OCI-LY3 (cell line): ENCODE results near the gene RAB2B.

Experiments
- H2AFZ ChIP-seq: fragments of 200-600, 300-600 bp; shearing (Covaris generic); 2 replicates; pipeline ENCODE4 v1.6.0; 2014; ENCODE audit warnings: antibody characterized with exemption, low read depth, low read length
- H3K27ac ChIP-seq: fragments of 200-600, 300-600 bp; sonication (generic); 2 replicates; pipeline ENCODE4 v1.5.1; 2014; ENCODE audit warnings: mild to moderate bottlenecking, low read length, moderate library complexity, mixed read lengths
- H3K27me3 ChIP-seq: fragments of 200-600, 300-600 bp; sonication (generic); 2 replicates; pipeline ENCODE4 v1.6.1; 2014; ENCODE audit warnings: low read depth, low read length, mixed read lengths
- H3K36me3 ChIP-seq: fragments of 200-600, 300-600 bp; sonication (generic); replicated peaks from 2 replicates; pipeline ENCODE3; 2014; ENCODE audit warnings: low read depth, low read length, mixed read lengths
- H3K4me1 ChIP-seq: fragments of 300-600, 200-600 bp; sonication (generic); 2 replicates; pipeline ENCODE4 v1.6.1; 2014; ENCODE audit warnings: low read length, mixed read lengths
- H3K4me2 ChIP-seq: fragments of 200-600, 300-600 bp; sonication (generic); 2 replicates; pipeline ENCODE4 v1.6.1; 2014; ENCODE audit warnings: low read length, mixed read lengths
- H3K4me3 ChIP-seq: fragments of 300-600, 200-600 bp; sonication (generic); 2 replicates; pipeline ENCODE4 v1.5.1; 2014; ENCODE audit warnings: antibody characterized with exemption, mild to moderate bottlenecking, low read length, moderate library complexity
- H3K79me2 ChIP-seq: fragments of 300-600, 200-600 bp; shearing (Covaris generic); 2 replicates; pipeline ENCODE4 v1.6.1; 2014; ENCODE audit warnings: mild to moderate bottlenecking, low read length, mixed read lengths
- H3K9ac ChIP-seq: fragments of 300-600, 200-600 bp; shearing (Covaris generic); 2 replicates; pipeline ENCODE4 v1.6.0; 2014; ENCODE audit warnings: mild to moderate bottlenecking, low read length, moderate library complexity
- H3K9me3 ChIP-seq: fragments of 200-600, 300-600 bp; shearing (Covaris generic); 2 replicates; pipeline ENCODE4 v1.6.1; 2014; ENCODE audit warnings: low read length, mixed read lengths; ENCODE audit not compliant: insufficient read depth
- H4K20me1 ChIP-seq: fragments of 200-600, 300-600 bp; sonication (generic); 2 replicates; pipeline ENCODE4 v1.6.1; 2016; ENCODE audit warnings: low read length, mixed read lengths; ENCODE audit not compliant: insufficient read depth
- EZH2phosphoT487 ChIP-seq: fragments of 200-600 bp; shearing (Covaris generic); IDR thresholded peaks from 2 replicates; pipeline ENCODE4 v1.6.1; 2018; ENCODE audit warnings: antibody characterized with exemption, mixed run types, low read depth
- TF ChIP-seq, protein P1 (sequence below): fragments of 200-600, 300-600 bp; sonication (generic); IDR thresholded peaks from 2 replicates; pipeline ENCODE4 v1.5.1; 2014; ENCODE audit warnings: antibody characterized with exemption, low read length, low read depth

RAB2B gene

DNA sequence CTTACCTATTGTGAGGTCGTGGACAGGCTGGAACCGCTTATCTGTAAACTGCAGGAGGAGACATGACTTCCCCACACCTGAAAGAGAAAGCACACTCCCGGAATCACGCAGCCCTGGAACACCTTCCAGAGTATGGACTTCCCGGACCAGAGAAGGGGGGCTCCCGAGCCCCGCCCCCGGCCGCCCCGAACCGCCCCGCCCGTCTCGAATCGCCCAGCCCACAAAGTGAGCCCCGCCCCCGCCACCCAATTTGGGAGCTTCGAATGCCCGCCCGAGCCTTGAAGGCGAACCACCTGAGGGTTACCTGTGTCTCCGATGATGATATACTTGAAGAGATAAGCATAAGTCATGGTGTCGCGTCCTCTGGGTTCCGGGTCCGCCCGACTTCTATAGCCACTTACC is 235 bp downstream of the RAB2B start:
- Histone ChIP-seq H2AFZ (peak overlapping the region; percentile 76), H3K4me3 (peak overlapping the region; percentile 92), H3K9me3 (no peaks in the 10 kb centered on the region), H3K36me3 (no peaks in the 10 kb centered on the region), H3K27ac (peak overlapping the region; percentile 57), H3K4me2 (peak overlapping the region; percentile 71), H3K9ac (peak overlapping the region; percentile 73), H3K4me1 (peaks cover 12% of the 10 kb centered on the region), H4K20me1 (no peaks in the 10 kb centered on the region), H3K79me2 (peaks cover 27% of the 10 kb centered on the region), H3K27me3 (no peaks in the 10 kb centered on the region)
- TF ChIP-seq, protein P1, sequence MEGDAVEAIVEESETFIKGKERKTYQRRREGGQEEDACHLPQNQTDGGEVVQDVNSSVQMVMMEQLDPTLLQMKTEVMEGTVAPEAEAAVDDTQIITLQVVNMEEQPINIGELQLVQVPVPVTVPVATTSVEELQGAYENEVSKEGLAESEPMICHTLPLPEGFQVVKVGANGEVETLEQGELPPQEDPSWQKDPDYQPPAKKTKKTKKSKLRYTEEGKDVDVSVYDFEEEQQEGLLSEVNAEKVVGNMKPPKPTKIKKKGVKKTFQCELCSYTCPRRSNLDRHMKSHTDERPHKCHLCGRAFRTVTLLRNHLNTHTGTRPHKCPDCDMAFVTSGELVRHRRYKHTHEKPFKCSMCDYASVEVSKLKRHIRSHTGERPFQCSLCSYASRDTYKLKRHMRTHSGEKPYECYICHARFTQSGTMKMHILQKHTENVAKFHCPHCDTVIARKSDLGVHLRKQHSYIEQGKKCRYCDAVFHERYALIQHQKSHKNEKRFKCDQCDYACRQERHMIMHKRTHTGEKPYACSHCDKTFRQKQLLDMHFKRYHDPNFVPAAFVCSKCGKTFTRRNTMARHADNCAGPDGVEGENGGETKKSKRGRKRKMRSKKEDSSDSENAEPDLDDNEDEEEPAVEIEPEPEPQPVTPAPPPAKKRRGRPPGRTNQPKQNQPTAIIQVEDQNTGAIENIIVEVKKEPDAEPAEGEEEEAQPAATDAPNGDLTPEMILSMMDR, result no peak
- TF ChIP-seq EZH2phosphoT487, result no peak

GRCh38 chr14:21475767-21476522 is 814 bp downstream of the RAB2B start:
- Histone ChIP-seq H2AFZ (peak overlapping the region; percentile 76), H3K4me1 (peaks cover 12% of the 10 kb centered on the region), H4K20me1 (no peaks in the 10 kb centered on the region), H3K9ac (peak overlapping the region; percentile 73), H3K9me3 (no peaks in the 10 kb centered on the region), H3K27me3 (no peaks in the 10 kb centered on the region), H3K4me2 (peak overlapping the region; percentile 71), H3K27ac (peak overlapping the region; percentile 57), H3K4me3 (peak overlapping the region; percentile 92), H3K36me3 (no peaks in the 10 kb centered on the region), H3K79me2 (peaks cover 24% of the 10 kb centered on the region)
- TF ChIP-seq, protein P1, result no peak
- no peak for TF ChIP-seq EZH2phosphoT487

GRCh38 chr14:21467616-21468015 is 9.1 kb downstream of the RAB2B start:
- H2AFZ ChIP-seq, result no peak overlapping the region
- no peak for TF ChIP-seq EZH2phosphoT487
- TF ChIP-seq, protein P1, result no peak
- H3K9ac ChIP-seq, result no peak overlapping the region
- no peaks in the 10 kb centered on the region for H3K79me2 ChIP-seq
- H3K9me3 ChIP-seq, result no peaks in the 10 kb centered on the region
- H3K36me3 ChIP-seq, result no peaks in the 10 kb centered on the region
- H3K27me3 ChIP-seq, result no peaks in the 10 kb centered on the region
- no peak overlapping the region for H3K4me3 ChIP-seq
- H3K27ac ChIP-seq, result no peak overlapping the region
- H4K20me1 ChIP-seq, result no peaks in the 10 kb centered on the region
- no peak overlapping the region for H3K4me2 ChIP-seq
- no peaks in the 10 kb centered on the region for H3K4me1 ChIP-seq

- peaks cover 5% of the 10 kb centered on the region for H4K20me1 ChIP-seq
- peak within 1 kb of the TSS; percentile 93 for H3K4me3 ChIP-seq
- H3K4me1 ChIP-seq, result peaks cover 8% of the 10 kb centered on the region; the same call in 1 of the 2 replicates
- TF ChIP-seq EZH2phosphoT487, result no peak
- TF ChIP-seq, protein P1, result peak; percentile 75
- H3K27ac ChIP-seq, result peak within 1 kb of the TSS; percentile 84
- no peaks in the 10 kb centered on the region for H3K9me3 ChIP-seq
- H2AFZ ChIP-seq, result peak within 1 kb of the TSS; percentile 98
- no peaks in the 10 kb centered on the region for H3K27me3 ChIP-seq
- peaks cover 48% of the 10 kb centered on the region for H3K79me2 ChIP-seq
- H3K4me2 ChIP-seq, result peak within 1 kb of the TSS; percentile 91
- H3K36me3 ChIP-seq, result peaks cover 7% of the 10 kb centered on the region
- peak within 1 kb of the TSS; percentile 95 for H3K9ac ChIP-seq
Measured at GRCh38 chr14:21455912-21456667, 20.7 kb downstream of the RAB2B start, which contains the start of gene CHD8. Gene CHD8 (minus strand): TSS chr14:21456123. CDS start chr14:21431643, 24,480 bp downstream.
